GM20431 (cell line): ENCODE measurements around the gene ZNF425.
"Not testable (repeated sequence)": the region's sequence is repeated elsewhere in the genome, so short reads cannot be mapped to it uniquely, and the experiment has no call there.

Experiments used
- in situ Hi-C: fragments of 300-500 bp; cut with MseI, MboI; formaldehyde crosslinking; loops from one replicate; pipeline ENCODE4 v1.15.0; 2020; ENCODE audit warnings: low sequenced_read_pairs; ENCODE audit not compliant: unreplicated experiment

The ZNF425 gene

GRCh38 chr7:149136118-149136517 is 10.0 kb upstream of the ZNF425 start:
- in situ Hi-C loops, result no loop called here

DNA sequence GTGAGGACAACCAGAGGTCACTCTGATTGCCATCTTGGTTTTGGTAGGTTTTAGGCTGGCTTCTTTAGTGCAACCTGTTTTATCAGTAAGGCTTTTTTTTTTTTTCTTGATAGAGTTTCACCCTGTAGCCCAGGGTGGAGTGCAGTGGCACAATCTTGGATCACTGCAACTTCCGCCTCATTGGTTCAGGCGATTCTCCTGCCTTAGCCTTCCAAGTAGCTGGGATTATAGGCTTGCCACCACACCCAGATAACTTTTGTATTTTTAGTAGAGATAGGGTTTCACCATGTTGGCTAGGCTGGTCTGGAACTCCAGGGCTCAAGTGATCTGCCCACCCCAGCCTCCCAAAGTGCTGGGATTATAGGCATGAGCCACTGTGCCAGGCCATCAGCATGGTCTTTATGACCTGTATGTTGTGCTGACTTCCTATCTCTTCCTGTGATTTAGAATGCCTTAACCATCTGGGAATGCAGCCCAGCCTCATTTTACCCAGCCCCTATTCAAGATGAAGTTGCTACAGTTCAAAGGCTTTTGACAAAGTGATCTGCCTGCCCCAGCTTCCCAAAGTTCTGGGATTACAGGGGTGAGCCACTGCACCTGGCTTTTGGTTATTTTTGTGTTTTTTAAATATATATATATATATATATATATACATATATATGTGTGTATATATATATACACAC is 7.0 kb upstream of the ZNF425 start:
- in situ Hi-C loops, result no loop called here

DNA sequence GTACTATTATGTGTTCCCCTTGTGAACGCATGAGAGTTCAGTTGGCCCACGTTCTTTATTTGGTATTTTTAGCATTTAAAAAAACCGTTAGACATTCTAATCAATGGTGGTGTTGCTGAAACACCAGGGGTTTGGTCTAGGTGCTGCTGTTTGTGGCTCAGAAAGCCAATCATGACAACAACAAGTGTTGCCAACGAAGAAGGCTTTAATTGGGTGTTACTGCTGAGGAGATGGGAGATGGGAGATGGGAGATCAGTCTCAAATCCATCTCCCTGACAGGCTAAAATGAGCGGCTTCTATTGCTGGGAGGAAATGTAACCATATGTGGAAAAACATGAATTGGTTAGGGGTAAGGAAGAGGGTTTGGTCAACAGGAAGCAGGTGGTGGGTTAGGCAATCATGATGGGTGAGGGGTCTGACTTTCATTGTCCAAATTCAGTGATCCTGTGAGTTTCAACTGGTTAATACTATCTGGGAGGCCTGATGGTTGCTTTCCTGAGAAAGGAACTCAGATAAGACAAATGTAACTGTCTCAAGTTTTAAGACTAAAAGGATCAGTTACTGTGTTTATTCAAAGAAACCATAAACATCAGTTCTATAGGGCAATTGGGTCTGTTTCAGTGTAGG is 4.6 kb upstream of the ZNF425 start:
- in situ Hi-C loops, result no loop called here

GRCh38 chr7:149126662-149127266 is 640 bp upstream of the ZNF425 start:
- in situ Hi-C loops, result no loop called here

- in situ Hi-C loops, result no loop called here
Observed at GRCh38 chr7:149125189-149125862, 798 bp downstream of the ZNF425 start.

- in situ Hi-C loops, result no loop called here
Observed at GRCh38 chr7:149109969-149110368, 16.2 kb downstream of the ZNF425 start.

- in situ Hi-C loops, result no loop called here
Observed at GRCh38 chr7:149104749-149105148, 21.4 kb downstream of the ZNF425 start.

DNA sequence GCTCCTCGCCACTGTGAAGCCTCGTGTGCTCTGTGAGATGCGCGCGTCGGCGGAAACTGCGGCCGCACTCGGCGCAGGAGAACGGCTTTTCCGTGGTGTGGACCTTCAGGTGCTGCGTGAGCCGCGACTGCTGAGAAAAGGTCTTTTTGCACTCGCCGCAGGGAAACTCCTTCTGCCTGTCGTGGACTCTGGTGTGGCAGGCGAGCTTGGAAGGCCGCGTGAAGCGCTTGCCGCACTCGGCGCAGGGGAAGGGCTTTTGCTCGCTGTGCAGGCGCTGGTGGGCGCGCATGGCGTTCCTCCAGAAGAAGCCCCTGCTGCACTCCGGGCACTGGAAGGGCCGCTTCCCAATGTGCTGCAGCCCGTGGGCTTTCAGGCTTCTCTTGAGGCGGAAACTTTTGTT is 21.9 kb downstream of the ZNF425 start:
- in situ Hi-C loops, result no loop called here

DNA sequence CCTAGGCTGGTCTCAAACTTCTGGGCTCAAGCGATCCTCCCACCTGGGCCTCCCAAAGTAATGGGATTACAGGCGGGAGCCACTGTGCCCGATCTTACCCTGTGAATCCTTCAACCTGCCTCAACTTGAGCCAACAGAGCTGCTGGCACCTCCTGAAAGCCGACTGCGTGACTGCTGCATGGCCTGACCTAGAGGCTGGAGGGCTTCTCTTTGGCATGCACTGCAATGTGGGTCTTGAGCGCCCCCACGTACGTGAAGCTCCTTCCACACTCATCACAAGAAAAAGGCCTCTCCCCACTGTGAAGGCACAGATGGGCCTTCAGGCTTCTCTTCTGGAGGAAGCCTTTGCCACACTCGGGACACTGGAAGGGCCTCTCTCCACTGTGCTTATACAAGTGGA is 22.7 kb downstream of the ZNF425 start:
- in situ Hi-C loops, result no loop called here

DNA sequence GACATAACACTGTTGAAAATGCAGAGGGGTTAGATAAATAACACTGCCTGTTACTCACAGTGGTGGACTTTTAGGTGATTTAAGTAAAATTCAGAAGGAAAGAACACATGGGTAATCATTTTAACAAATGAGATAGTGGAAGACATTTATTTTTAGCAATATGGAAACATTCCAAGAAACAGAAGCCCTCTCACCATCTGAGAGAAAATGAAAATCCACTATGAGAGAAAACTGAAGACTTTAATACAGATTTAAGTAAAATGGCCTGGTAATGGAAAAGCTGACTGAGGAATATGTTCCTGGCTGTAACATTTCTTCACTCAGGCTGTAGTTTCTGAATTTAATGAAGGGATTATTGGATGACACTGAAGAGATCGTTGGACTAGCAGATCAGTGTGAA is 23.5 kb downstream of the ZNF425 start:
- in situ Hi-C loops, result no loop called here

DNA sequence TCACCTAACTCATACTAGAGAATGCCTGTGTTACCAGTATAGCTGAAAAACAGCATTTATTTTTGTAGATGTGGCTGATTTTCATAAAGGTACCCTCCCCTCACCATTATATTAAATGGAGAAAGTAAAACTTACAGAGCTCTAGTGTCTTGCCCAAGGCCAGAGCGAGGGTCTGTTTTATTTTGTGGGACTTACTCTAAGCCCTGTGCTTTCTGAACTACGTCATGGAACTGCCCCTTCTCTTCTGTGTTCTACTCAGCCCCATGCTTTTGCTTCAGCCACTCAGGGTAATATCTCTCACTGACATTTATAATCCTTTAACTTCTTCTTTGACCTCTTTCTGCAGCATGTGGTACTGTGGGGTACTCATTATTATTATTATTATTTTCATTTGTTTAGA is 25.3 kb downstream of the ZNF425 start:
- in situ Hi-C loops, result no loop called here

GRCh38 chr7:149099058-149099457 is 27.1 kb downstream of the ZNF425 start:
- in situ Hi-C loops, result no loop called here

DNA sequence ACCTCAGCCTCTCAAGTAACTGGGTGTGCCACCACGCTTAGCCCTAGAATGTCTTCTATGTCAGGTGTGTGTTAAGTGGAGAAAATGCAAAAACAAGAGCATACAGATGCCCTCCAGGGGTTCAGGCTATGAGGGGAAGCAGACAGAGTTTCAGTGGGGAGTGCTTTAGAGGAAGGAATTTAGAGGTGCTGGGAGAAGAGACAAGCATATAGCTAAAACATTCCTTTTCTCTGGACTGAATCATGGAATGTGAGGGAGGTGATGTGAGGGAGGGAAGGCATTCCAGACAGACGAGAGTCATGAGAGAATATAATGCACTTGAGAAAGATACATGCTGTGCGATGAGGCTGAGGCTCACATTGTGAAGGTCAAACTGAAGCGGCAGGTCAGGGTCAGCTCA is 29.0 kb downstream of the ZNF425 start:
- in situ Hi-C loops, result no loop called here

GRCh38 chr7:149093228-149093627 is 32.9 kb downstream of the ZNF425 start:
- in situ Hi-C loops, result no loop called here

DNA sequence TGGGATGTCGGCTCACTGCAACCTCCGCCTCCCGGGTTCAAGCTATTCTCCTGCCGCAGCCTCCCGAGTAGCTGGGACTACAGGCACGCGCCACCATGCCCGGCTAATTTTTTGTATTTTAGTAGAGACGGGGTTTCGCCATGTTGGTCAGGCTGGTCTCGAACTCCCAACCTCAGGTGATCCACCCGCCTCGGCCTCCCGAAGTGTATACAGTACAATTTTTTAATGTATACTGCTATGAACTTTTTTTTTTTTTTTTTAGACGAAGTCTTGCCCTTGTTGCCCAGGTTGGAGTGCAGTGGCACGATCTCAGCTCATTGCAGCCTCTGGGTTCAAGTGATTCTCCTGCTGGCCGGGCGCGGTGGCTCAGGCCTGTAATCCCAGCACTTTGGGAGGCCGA is 33.9 kb downstream of the ZNF425 start:
- in situ Hi-C loops, result not testable (repeated sequence)

- in situ Hi-C loops, result no loop called here
Observed at GRCh38 chr7:149090397-149091195, 35.5 kb downstream of the ZNF425 start, which contains the start of gene ZNF786. ZNF786 (minus strand) TSS chr7:149090718; CDS start chr7:149090640, 78 bp downstream.

DNA sequence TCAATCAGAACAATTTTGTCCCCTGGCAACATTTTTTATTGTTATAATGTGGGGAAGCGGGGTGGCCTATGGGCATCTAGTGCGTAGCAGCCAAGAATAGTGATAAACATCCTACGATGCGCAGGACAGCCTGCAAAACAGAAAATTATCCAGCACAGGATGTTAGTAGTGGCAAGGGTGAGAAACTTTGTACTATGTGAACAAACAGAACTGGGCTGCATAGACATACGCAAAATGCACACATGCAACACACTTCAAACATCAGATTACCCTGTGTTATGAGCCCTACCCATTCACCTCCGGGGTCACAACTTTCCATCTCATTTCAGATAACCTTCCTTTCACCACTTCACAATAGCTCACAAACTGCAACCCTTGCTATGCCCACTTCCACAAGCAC is 38.7 kb downstream of the ZNF425 start:
- in situ Hi-C loops, result no loop called here

DNA sequence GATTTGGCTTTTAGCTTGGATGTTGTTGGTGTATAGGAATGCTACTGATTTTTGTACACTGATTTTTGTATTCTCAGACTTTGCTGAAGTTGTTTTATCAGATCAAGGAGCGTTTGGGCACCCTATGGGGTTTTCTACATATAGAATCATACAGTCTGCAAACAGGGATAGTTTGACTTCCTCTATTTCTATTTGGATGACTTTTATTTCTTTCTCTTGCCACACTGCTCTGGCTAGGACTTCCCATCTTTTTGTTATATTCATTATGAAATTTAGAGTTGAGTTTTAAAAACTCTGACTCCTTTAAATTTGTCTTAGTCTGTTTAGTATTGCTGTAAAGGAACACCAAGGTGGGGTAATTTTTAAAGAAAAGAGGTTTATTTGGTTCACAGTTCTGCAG is 40.3 kb downstream of the ZNF425 start:
- in situ Hi-C loops, result no loop called here

- in situ Hi-C loops, result no loop called here
Observed at GRCh38 chr7:149084407-149084806, 41.7 kb downstream of the ZNF425 start.

- in situ Hi-C loops, result no loop called here
Observed at GRCh38 chr7:149081914-149082313, 44.2 kb downstream of the ZNF425 start.
